Caco-2 (cell line): ENCODE measurements around the gene IL16. TPM values are rescaled to one million over a fixed set of nuclear protein-coding genes. Genes with fewer than 3 reads are reported as not detected.

ENCODE experiments used
- BruUV-seq: library from RNA; stranded (reverse); fragments of 400-500 nt; replicated peaks from 2 replicates; lab custom pipeline; 2021; lab: Mats Ljungman, UMichigan
- CTCF ChIA-PET: fragments of 300-600 bp; sonication (Branson Sonifier 250); formaldehyde crosslinking; loops from one replicate; lab custom pipeline; 2022; ENCODE audit warnings: antibody characterized with exemption; lab: Charles Lee
- POLR2A ChIA-PET: fragments of 300-600 bp; sonication (Branson Sonifier 250); formaldehyde crosslinking; loops from one replicate; lab custom pipeline; 2022; ENCODE audit warnings: antibody characterized with exemption; lab: Charles Lee
- DNase-seq, 2 experiments: peaks; one replicate each; pipeline versions ENCODE4 v3.0.0 to v3.0.0-alpha.2; 2020 to 2022
- H3K27me3 ChIP-seq: replicated peaks from 2 replicates; pipeline ENCODE4 v1.6.0; 2011; ENCODE audit warnings: low read length; ENCODE audit not compliant: control insufficient read depth, insufficient read depth
- H3K36me3 ChIP-seq: 2 replicates; pipeline ENCODE4 v1.5.1; 2011; ENCODE audit warnings: low read length; ENCODE audit not compliant: control insufficient read depth, insufficient read depth
- H3K4me1 ChIP-seq: fragments of 250-450 bp; sonication (Bioruptor Pico); 2 replicates; pipeline ENCODE4 v1.5.1; 2020; ENCODE audit warnings: mild to moderate bottlenecking
- H3K4me3 ChIP-seq: 2 replicates; pipeline ENCODE4 v1.5.1; 2011; ENCODE audit warnings: low read depth, mild to moderate bottlenecking, control low read depth, low read length
- H3K9me3 ChIP-seq: fragments of 250-450 bp; sonication (Bioruptor Pico); 2 replicates; pipeline ENCODE4 v1.5.1; 2020; ENCODE audit warnings: mild to moderate bottlenecking, moderate library complexity
- H3K27ac Mint-ChIP-seq: one replicate; pipeline ENCODE4 v1.8.0; 2022; ENCODE audit warnings: mixed read lengths; ENCODE audit not compliant: unreplicated experiment
- H3K27me3 Mint-ChIP-seq: one replicate; pipeline ENCODE4 v1.8.0; 2022; ENCODE audit warnings: mixed read lengths; ENCODE audit not compliant: insufficient read depth, unreplicated experiment
- H3K36me3 Mint-ChIP-seq: one replicate; pipeline ENCODE4 v1.8.0; 2022; ENCODE audit warnings: mild to moderate bottlenecking, mixed read lengths; ENCODE audit not compliant: insufficient read depth, unreplicated experiment
- H3K4me1 Mint-ChIP-seq: one replicate; pipeline ENCODE4 v1.8.0; 2022; ENCODE audit warnings: low read depth, mixed read lengths; ENCODE audit not compliant: unreplicated experiment
- H3K4me3 Mint-ChIP-seq: one replicate; pipeline ENCODE4 v1.8.0; 2022; ENCODE audit warnings: mild to moderate bottlenecking, moderate library complexity, mixed read lengths; ENCODE audit not compliant: unreplicated experiment
- H3K9me3 Mint-ChIP-seq: one replicate; pipeline ENCODE4 v1.8.0; 2022; ENCODE audit warnings: mixed read lengths; ENCODE audit not compliant: unreplicated experiment
- CTCF ChIP-seq, 2 experiments: fragments of 200-600 bp in 1 of 2; IDR thresholded peaks; 1 replicate in 1 of 2; 2 replicates in 1 of 2; pipeline versions ENCODE4 v1.5.1 to v1.8.0; 2011 to 2022; ENCODE audit warnings: antibody characterized with exemption in 1 of 2, control low read depth in 1 of 2, inconsistent platforms in 1 of 2, low read depth in 1 of 2, low read length in 1 of 2, mild to moderate bottlenecking in 1 of 2, moderate library complexity in 1 of 2; ENCODE audit not compliant: insufficient read depth in 1 of 2, severe bottlenecking in 1 of 2, unreplicated experiment in 1 of 2
- intact Hi-C: fragments of 100-400 bp; cut with micrococcal nuclease; formaldehyde crosslinking; loops from one replicate; pipeline ENCODE4 v1.10.0; 2022; ENCODE audit not compliant: unreplicated experiment
- total RNA-seq: library from RNA; stranded (reverse); gene quantifications from 2 replicates; pipeline ENCODE4 v1.2.3, GENCODE V29; 2022

The IL16 gene
- total RNA-seq, 1 experiment from 2014 or later: not detected

GRCh38 chr15:81160312-81161159 lies 36.1 kb upstream of the IL16 start:
- H3K36me3 Mint-ChIP-seq: no peaks in the 10 kb centered on the region
- no peaks in the 10 kb centered on the region for H3K9me3 ChIP-seq
- no peak overlapping the region for H3K4me3 ChIP-seq
- ChIA-PET POLR2A (no interaction called here), CTCF (interaction anchor here (1.2 kb wide), 1 partner anchor 105 kb away, joined by 5 read pairs; no protein-coding TSS in a partner anchor)
- no peak for DNase-seq
- no peaks in the 10 kb centered on the region for H3K4me1 ChIP-seq
- no peak overlapping the region for H3K4me3 Mint-ChIP-seq
- H3K27me3 ChIP-seq: no peaks in the 10 kb centered on the region
- H3K4me1 Mint-ChIP-seq: no peaks in the 10 kb centered on the region
- H3K9me3 Mint-ChIP-seq: peaks cover 8% of the 10 kb centered on the region
- intact Hi-C loops: no loop called here
- H3K36me3 ChIP-seq: no peaks in the 10 kb centered on the region
- peaks cover 11% of the 10 kb centered on the region for H3K27me3 Mint-ChIP-seq
- TF ChIP-seq CTCF (IDR thresholded peaks at IDR 0.05; ENCODE audit: insufficient read depth in 1 of 2, low read depth in 1 of 2, low read length in 1 of 2, severe bottlenecking in 1 of 2, unreplicated experiment in 1 of 2): no peak
- BruUV-seq: no TSS peak
- H3K27ac Mint-ChIP-seq: no peak overlapping the region

- intact Hi-C loops: no loop called here
- no peaks in the 10 kb centered on the region for H3K36me3 Mint-ChIP-seq
Measured at GRCh38 chr15:81161160-81161673, 35.5 kb upstream of the IL16 start.

GRCh38 chr15:81161851-81162250 lies 34.8 kb upstream of the IL16 start:
- no peaks in the 10 kb centered on the region for H3K36me3 Mint-ChIP-seq
- Histone ChIP-seq H3K36me3 (no peaks in the 10 kb centered on the region), H3K9me3 (no peaks in the 10 kb centered on the region), H3K4me1 (no peaks in the 10 kb centered on the region), H3K27me3 (no peaks in the 10 kb centered on the region), H3K4me3 (no peak overlapping the region)
- intact Hi-C loops: no loop called here
- no TSS peak for BruUV-seq
- H3K9me3 Mint-ChIP-seq: peaks cover 3% of the 10 kb centered on the region
- H3K4me1 Mint-ChIP-seq: no peaks in the 10 kb centered on the region
- ChIA-PET POLR2A (no interaction called here), CTCF (no interaction called here)
- no peak overlapping the region for H3K27ac Mint-ChIP-seq
- no peak for TF ChIP-seq CTCF (IDR thresholded peaks at IDR 0.05; ENCODE audit: insufficient read depth in 1 of 2, low read depth in 1 of 2, low read length in 1 of 2, severe bottlenecking in 1 of 2, unreplicated experiment in 1 of 2)
- H3K4me3 Mint-ChIP-seq: no peak overlapping the region
- DNase-seq: no peak
- H3K27me3 Mint-ChIP-seq: peaks cover 7% of the 10 kb centered on the region

More at GRCh38 chr15:81161160-81161673, 35.5 kb upstream of the IL16 start:
- H3K36me3 ChIP-seq: no peaks in the 10 kb centered on the region
- H3K4me1 ChIP-seq: no peaks in the 10 kb centered on the region
- no peak overlapping the region for H3K4me3 Mint-ChIP-seq
- no peaks in the 10 kb centered on the region for H3K4me1 Mint-ChIP-seq
- ChIA-PET POLR2A (no interaction called here), CTCF (interaction anchor here (1.2 kb wide), 1 partner anchor 105 kb away, joined by 5 read pairs; no protein-coding TSS in a partner anchor)
- no TSS peak for BruUV-seq
- H3K27ac Mint-ChIP-seq: no peak overlapping the region
- H3K4me3 ChIP-seq: no peak overlapping the region
- no peaks in the 10 kb centered on the region for H3K27me3 ChIP-seq
- no peak for TF ChIP-seq CTCF (IDR thresholded peaks at IDR 0.05; ENCODE audit: insufficient read depth in 1 of 2, low read depth in 1 of 2, low read length in 1 of 2, severe bottlenecking in 1 of 2, unreplicated experiment in 1 of 2)
- H3K27me3 Mint-ChIP-seq: peaks cover 11% of the 10 kb centered on the region
- no peaks in the 10 kb centered on the region for H3K9me3 ChIP-seq
- peaks cover 8% of the 10 kb centered on the region for H3K9me3 Mint-ChIP-seq
- no peak for DNase-seq
